Hepatic stellate cell (primary cell): ENCODE results near the gene EPX.

Experiments used
- DNase-seq: peaks from one replicate; pipeline ENCODE4 v3.0.0; 2011; ENCODE audit warnings: low spot score

EPX gene

DNA sequence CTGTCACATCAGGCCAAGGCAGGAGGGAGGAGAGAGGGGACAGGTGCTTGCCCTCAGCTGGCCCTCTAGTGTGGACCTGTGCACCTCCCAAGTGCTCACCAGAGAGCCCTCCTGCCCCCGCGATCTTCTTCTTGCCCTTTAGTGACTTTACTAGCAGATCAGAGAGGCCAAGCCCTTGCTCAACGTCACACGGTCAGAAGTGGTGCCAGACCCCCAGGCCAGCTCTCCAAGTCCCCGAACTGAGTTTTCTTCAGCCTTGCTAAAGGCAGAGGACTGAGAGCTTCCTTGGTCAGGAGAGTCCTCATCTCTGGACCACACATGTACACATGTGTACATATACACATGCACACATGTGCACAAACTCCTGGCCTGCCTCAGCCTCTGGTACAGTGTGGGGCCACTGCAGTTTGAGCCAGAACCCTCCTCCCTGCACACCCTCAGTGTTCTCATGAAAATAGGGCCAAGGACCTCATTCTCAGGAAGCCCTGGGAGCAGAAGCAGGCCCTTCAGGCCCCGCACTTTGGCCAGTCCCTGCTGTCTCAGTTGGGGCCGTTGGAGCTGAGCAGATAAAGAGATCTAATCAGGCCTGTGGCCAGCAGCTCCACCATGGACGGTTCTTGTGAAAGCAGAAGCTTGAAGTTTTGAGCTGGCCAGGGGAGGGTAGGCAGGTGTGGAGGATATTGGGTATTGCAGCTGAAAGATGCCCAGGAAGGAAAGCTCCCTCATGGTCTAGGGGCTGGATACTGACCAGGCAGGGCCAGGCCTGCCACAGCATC is 7.4 kb upstream of the EPX start:
- no peak for DNase-seq

DNA sequence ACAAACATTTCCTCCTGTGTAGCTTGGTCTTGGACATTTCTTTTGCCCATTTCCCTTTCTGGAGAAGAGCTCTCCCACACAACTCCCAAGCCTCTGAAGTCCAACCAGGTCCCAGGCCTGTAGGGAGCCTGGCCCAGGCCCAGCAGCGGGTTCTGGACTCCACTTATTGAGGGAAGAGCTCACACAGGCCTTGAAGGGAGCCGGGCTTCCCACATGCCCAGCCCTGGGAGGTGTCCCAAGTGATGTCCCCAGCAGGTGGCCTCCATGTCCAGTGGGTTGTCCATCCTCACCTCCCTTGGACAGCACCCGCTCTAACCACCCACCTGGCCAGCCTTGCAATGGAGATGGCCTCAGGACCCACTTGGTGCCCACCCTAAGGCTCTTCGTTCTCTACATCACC is 5.9 kb upstream of the EPX start:
- DNase-seq: no peak

DNA sequence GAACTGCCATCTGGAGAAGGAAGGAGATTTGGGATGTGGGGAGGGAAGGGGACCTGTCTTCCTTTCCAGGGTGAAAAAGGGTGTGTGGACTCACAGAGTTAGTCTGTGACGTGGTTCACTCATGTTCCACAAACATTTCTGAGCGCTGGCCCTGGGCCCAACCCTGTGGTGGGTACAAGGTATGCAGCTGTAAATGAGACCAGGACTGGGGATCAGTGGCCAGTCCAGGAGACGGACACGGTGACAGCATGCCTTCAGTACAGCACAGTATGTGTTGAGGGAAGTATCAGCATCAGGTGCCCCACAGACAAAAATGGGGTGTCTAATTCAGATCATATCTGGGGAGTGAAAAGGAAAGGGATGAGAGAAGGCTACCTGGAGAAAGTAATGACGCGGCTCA is 5.5 kb upstream of the EPX start:
- DNase-seq: no peak

DNA sequence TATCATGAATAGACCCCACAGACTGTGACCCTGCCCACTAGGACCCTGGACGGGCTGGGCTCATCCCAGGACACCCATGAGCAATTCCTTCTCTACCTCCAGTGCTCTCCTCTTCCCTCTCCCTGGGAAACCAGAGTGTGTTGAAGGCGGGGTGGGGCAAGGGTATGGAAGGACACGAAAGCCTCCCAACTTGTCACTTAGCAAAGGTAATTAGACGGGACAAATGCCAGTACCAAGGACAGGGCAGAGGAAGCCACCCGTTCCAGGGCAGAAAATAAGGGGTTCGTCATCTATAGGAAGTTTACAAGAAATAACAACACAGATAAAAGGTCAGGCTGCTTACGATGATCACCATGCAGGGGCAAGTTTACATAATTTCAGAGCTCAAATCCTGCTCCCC is 4.9 kb upstream of the EPX start:
- no peak for DNase-seq

DNA sequence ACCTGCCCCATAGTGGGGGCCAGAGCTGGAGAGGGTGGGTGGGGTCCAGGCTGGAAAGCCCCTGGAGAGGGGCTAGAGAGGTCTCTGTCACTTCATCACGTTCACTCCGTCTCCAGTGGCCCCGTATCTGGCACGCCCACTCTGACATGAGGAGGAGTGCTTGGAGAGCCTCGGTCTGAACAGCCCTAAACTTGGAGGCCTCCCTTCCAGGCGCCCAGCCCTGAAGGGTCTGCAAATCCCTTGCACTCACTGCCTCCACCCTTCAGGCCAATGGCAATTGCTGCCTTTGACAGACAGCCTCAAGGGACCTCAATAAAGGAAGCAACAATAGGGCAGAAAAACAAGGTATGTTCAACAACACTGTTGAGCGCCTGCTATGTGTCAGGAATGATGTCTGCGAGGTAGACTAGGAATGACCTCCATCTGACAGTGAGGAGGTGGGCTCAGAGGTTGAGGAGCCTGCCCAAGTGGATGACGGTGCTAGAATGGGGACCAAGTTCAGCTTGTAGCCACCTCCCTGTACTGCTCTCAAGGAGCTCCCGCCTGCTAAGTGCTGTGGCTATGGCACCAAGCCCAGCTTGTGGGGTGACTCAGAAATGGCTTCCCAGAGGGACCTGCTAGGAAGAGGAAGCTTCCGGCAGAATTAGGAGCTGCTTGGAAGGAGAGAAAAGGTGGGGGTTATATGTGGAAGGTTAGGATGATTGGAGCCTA is 2.9 kb upstream of the EPX start:
- DNase-seq: peak; percentile 95

DNA sequence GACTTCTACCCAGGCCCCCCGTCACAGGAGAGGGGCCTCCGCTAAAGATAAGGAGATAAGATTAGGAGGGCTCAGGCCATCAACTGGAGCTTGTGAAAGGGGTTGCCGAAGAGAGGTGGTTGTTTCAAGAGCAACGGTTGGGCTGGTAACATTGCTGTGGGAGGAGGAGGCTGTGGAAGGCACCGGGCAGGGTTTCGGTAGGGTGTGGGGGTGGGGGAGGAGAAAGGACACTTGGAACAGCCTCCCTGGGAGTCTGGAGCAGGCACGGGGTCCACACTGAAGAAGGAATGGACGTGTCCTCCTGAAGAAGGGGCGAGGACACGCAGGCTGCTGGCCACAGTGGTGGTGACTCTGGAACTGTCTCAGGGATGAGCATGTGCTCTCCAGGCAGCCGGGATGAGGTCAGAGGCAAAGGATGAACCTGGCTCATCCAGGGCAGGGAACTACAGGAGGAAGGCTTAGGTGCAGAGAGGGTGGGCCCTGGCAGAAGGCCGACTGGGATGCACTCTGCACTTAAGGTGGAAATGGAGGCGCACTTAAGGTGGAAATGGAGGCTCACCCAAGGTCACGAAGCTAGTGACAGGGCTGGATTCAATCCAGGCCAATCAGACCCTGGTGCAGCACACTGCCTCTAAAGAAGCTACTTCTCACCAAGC is 1.2 kb upstream of the EPX start:
- DNase-seq: no peak

DNA sequence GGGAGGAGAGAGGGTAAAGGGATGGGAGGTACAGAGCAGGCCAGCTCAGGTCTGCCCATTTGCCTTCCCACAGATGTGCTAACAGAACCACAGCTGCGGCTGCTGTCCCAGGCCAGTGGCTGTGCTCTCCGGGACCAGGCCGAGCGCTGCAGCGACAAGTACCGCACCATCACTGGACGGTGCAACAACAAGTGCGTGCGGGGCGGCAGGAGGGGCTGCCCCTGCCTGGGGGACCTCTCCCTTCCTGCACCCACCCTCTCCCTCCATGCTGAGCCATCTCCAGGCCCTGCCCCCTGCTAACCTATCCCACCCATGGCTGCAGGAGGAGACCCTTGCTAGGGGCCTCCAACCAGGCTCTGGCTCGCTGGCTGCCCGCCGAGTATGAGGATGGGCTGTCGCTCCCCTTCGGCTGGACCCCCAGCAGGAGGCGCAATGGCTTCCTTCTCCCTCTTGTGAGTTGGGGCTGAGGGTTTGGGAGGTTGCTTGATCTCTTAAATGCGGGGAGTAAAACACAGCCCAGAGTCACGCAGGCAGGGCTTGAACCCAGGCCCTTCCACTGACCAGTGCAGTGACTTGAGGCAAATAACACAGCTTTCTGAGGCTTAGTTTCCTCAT is 1.2 kb downstream of the EPX start:
- DNase-seq: no peak

DNA sequence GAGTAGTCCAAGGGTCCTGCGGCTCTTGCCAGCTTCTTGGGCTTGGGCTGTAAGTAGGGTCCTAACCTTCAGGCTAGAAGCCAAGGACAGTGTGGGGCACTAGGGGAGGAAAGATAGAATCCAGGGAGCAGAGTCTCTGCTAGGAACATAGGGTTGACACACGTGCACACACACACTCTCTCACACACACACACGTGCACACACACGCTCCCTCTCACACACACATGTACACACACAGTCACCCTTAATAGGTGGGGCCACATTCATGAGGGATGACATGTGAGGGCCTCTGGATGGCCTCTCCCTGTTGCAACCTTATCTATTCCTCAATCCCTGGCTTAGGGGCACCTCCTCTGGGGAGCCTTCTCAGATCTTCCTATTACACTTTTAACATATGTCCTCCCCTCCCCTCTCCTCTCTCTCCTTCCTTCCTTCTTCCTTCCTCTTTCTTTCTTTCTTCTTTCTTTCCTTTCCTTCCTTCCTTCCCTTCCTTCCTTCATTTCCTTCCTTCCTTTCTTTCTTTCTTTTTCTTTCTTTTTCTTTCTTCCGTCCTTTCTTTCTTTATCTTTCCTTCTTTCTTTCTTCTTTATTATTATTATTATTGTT is 3.1 kb downstream of the EPX start:
- DNase-seq: no peak

DNA sequence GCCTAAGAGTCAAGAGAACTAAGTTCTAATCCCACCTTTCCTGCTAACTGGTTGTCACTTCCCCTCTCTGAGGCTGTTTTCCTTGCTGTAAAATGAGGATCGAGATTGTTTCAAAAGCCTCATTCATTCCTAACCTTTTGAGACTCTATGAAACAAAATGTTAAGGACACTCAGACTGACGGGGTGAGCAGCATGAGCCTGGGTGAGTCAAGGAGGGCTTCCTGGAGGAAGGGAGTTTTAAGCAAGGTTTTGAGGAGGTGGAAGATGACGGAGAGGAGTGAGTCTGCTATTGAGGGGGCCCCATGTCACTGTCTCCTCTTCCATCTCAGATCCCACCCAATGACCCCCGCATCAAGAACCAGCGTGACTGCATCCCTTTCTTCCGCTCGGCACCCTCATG is 4.1 kb downstream of the EPX start:
- DNase-seq: no peak

DNA sequence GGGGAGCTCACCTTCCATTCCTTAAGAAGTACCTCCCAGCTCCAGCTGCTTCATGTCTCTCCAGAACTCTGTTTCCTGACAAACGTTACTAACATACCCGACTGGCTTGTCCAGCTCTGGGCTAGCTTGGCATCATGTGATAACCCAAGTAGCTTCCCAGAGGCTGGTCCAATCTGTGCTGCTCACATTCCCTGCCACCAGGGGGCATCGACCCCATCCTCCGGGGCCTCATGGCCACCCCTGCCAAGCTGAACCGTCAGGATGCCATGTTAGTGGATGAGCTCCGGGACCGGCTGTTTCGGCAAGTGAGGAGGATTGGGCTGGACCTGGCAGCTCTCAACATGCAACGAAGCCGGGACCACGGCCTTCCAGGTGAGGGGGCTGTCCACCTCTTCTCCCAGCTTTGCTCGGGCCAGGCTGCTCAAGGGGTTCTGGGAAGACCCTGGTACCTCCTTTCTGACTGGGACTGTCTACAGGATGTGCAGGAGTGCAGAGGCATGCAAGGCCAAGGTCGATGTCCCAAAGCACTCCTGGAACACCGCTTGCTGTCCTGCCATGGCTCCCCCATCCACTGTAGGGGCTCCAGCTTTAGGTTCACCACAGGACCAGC is 7.6 kb downstream of the EPX start:
- peak; percentile 49 for DNase-seq

DNA sequence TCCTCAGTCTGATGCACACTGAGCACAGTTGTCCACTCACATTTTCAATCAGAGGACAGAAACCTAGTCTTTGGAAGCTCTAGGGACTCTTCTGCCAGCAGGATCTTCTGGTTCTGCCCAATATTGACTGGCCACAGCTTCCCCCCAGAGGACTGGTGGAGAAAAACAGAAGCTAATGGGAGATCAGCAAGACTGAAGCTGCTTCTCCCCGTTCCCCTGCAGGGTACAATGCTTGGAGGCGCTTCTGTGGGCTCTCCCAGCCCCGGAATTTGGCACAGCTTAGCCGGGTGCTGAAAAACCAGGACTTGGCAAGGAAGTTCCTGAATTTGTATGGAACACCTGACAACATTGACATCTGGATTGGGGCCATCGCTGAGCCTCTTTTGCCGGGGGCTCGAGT is 10.3 kb downstream of the EPX start:
- DNase-seq: no peak

DNA sequence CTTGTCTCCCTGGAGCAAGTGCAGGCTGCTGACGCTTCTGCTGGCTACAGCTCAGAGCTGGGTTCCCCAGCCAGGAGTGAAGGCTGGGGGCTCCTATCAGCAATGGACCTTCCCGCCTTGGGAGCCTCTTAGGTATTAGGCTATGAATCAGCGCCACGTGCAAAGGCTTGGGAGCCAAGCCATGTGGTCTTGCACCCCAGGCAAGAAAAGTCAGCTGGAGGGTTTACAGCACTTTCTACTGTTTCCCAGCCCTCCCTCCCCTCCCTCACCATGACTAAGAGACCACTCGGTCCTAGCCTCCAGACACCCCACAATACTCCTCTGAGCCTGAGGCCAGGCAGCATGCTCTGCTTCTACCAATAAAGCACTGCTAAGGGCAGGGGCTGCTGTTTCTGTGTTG is 12.3 kb downstream of the EPX start:
- DNase-seq: no peak

DNA sequence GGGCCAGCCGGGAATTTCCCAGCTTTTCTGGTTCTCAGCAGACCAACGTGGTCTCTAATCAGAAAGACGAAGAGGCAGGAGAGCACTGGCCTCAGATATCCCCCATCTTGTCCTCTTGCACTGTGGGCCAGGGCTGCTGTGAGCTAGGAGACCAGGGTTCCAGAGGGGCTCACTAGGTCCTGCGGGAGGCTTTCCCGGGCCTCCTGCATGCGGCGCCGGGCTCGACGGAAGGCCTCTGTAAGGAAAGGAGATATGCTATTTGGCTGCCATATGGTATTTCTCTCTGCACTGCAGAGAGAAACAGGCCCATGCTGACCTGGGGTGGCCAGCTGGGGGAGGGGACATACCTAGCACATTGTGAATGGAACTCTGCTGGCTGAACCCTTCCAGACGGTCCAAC is 13.4 kb downstream of the EPX start:
- no peak for DNase-seq

DNA sequence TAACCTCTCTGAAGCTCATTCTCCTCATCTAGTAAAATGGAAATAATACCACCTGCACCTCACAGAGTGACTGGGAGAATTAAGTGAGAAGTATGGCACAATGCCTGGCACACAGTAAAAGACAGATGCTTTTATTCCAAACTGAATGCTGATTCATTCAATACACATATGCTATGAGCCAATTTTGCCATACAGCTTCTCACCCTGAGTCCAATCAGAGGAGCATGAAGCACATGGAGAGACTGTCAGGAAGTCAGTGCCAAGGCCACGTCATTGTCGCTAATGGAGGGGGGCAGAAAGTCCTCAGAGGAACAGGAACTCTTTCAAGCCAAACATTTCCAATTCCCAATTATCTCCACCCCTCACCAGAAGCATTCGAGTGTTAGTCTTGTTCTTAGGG is 14.9 kb downstream of the EPX start:
- no peak for DNase-seq

DNA sequence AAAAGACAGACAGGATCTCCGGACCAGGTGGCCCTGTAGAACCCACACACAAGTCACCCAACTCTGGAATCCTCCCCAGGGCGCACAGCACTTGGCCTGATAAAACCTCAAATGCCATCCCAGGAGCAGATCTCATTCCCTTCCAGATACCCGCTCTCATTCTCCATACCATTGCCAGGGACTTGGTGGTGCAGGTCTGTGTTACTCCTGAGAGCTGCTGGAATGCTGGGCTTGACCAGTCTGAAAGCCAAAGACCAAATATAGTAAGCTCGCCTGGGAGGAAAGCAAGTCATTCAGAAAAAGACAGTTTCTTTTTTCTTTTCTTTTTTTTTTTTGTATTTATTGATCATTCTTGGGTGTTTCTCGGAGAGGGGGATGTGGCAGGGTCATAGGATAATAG is 15.8 kb downstream of the EPX start:
- no peak for DNase-seq

DNA sequence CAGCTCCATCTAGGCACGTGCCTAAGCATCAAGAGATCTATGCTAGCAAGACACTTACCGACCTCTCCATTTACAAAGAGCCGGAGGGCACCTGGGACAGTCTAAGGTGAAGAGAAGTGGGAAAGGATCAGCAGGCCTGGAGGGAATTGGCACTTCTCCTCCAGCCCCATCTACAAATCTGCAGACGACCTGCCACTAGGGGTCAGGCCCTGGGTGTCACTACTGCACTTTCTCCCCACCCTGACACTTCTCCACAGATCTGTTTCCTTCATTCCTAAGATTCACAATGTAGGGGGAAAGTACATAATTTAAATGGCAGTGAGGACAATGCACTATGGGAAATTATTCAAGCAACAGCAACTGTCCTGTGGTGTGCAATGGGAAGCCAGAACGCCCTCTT is 18.4 kb downstream of the EPX start:
- no peak for DNase-seq

DNA sequence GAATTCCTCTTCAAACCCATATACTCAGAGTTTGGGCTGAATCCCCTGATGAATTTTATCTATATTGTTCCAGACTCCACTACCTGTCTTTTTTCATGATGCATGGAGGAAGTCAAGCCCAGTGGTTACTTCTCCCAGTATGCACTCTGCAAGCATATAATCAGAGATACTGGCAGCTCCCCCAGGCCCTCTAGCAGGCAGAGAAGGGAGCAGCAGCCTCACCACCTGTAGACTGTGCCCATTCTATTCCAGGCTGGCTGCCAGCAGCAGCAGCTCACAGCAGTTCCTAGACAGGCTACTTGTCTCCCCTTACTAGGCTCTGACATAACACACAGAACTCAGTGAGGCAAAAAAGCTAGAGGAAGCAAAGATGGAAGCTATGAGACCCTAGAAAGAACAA is 23.2 kb downstream of the EPX start:
- DNase-seq: no peak

DNA sequence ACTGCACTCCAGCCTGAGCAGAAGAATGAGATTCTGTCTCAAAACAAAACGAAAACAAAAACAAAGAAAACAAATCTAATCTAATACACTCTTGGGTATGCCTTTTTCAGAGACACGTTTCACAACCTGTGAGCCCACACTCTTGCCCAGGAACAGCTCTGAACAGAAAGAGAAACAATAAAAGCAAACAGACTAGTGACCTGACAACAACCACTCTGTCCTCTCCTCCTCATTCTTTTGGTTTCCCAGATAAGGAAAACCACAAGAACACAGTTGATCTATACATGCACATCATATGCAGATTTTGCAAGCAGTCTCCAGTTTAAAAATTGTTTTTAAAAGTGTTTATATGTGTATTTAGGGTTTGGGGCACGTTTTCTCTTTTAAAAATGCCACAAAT is 25.2 kb downstream of the EPX start:
- DNase-seq: no peak

DNA sequence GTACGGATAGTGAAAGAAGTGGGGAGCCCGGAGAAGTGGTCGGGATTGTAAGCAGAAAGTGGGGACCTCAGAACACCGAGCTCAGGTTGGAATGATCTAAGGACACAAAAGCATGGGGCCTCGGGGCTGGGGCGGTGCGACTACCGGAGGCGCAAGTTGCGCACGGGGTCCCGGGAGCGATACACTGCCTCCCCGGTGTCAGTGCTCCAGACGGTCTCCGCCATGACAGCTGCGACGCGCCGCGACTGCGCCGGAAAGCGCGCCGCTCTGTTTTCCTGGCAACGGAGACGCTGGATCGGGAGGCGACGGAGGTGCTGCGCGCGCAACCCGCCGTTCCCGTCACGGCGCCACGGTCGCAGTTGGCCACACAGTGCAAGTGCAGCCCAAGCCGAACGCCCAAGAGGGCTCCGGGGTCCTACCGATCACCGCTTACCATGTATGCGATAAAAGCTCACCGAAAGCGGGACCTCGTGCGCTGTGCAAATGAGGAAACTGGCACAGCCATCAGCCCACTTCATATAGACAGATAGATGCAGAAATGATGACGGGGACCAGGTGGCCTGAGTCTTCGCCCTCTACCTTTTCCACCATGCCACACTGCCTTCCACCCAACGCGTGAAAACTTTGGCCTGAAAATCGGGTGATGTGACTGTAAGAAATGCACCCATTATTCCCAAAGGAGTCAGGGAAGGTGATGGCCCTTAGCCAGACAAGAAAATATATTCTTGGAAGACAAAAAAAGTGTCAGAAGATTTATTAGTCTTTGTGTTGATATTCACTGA is 26.7 kb downstream of the EPX start, which contains the start of gene MKS1:
Gene MKS1, minus strand, starts transcription at position 249 of the 782 bp plus-strand sequence. Its CDS starts 25 bp downstream, at position 224.
- peak; percentile 100 for DNase-seq

DNA sequence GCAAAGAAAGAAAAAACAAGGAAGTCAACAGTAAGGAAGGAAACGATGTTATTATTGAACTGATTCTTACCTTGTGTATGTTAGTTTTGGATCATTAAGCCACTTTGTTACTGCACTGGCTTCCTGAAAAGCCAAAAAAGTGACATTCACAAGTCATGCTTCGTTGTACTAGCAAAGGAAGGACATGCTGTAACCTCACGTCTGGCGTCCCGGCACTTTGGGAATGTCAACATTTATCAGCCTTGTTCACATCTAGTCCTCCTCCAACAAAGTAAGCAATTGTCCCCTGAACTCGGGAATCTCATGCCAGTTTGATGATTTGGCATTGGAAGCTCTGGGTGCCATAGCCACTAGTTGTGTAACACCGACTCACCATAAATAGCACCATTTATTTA is 27.3 kb downstream of the EPX start:
- DNase-seq: no peak

DNA sequence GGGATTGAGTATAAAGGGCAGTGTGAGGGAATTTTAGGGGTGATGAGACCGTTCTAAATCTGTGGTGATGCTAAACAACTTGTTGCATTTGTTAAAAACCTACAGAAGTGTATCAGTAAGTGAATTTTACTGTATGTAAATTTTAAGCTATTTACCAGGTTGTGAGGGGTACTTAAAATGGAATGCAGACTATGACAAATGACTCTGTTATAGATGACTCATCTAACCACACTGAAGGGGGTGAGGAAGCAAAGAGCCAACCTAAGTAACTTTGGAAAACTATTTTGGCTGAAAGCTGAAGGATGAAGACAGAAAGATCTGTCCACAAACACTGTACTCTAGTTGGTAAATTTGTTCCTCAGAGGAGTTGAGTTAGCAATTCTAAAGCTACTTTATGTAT is 31.8 kb downstream of the EPX start:
- DNase-seq: peak; percentile 43
